OCI-LY3 (cell line): Measurements from ENCODE around the gene SLC2A8.

Source experiments
- CTCF ChIP-seq: fragments of 200-600, 300-600 bp; sonication (generic); IDR thresholded peaks from 2 replicates; pipeline ENCODE4 v1.5.1; 2014; ENCODE audit warnings: antibody characterized with exemption, low read length, low read depth
- EZH2phosphoT487 ChIP-seq: fragments of 200-600 bp; shearing (Covaris generic); IDR thresholded peaks from 2 replicates; pipeline ENCODE4 v1.6.1; 2018; ENCODE audit warnings: antibody characterized with exemption, mixed run types, low read depth

GRCh38 chr9:127450830-127451607 lies 54.0 kb downstream of the SLC2A8 start, which contains the start of the genes LRSAM1 and RPL12:
- no peak for TF ChIP-seq CTCF
- TF ChIP-seq EZH2phosphoT487: no peak
